ENCODE measurements around the gene SLC35A5.
"Not testable (repeated sequence)": the region's sequence is repeated elsewhere in the genome, so short reads cannot be mapped to it uniquely, and the experiment has no call there.

SLC35A5 gene, protein sequence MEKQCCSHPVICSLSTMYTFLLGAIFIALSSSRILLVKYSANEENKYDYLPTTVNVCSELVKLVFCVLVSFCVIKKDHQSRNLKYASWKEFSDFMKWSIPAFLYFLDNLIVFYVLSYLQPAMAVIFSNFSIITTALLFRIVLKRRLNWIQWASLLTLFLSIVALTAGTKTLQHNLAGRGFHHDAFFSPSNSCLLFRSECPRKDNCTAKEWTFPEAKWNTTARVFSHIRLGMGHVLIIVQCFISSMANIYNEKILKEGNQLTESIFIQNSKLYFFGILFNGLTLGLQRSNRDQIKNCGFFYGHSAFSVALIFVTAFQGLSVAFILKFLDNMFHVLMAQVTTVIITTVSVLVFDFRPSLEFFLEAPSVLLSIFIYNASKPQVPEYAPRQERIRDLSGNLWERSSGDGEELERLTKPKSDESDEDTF

DNA sequence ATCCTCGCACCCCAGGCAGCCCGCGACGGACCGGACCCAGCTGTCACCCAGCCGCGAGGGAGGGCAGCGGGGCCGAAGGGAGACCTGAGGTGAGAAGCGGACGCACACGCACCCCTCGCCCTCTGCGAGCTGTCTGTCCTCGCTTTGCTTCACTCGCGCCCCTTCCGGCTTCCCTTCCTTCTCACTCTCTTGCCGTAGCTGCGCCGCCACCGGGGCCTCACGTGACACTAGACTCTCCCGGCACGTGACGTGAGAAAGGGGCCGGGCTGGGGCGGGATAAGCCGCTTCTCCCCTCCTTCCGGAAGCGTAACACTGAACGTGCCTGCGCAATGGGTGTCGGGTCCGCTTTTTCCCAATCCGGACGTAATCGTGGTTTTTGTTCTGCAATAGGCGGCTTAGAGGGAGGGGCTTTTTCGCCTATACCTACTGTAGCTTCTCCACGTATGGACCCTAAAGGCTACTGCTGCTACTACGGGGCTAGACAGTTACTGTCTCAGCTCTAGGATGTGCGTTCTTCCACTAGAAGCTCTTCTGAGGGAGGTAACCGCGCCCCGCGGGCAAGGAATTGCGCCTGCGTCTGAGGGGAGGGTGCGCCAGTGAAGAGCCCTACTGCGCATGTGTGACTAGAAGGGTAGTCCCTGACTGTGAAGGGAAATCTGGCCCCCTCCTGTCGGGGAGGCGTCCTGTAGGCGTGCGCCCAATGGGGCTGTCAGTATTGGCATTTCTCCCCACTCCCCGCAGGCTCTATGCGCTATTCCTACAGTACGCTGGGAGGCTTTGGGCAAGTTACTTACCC lies at the start of gene SLC35A5, which contains the start of gene ATG3:
TSS of gene SLC35A5 (plus strand) at position 312 of the 796 bp plus-strand sequence. CDS start 1,359 bp downstream, outside the sequence.
TSS of gene ATG3 (minus strand) at position 229 of the 796 bp plus-strand sequence. CDS start 434 bp downstream, outside the sequence.
- peaks cover 53% of the 10 kb centered on the region for H3K79me2 ChIP-seq (ENCODE audit: low read length)

DNA sequence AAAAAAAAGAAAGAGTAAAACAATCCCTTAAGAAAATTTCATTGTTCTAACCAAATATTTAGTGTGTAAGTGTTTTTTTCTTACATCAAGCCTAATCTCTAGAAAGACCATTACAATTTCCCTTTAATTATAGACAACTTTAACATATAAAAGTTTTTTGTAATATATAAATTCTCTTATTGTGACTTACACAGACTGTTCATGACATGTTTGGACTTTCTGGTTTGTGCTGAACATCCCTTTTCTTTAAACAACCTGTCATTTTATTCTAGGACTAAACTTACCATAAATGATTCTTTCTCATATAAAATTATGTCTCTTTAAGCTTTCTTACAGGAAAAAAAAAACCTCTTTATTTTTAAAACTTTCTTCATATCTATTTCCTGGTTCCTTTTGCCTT lies 49.5 kb upstream of the SLC35A5 start:
- H3K27me3 ChIP-seq (replicated peaks; ENCODE audit: insufficient read depth, low read length), result no peaks in the 10 kb centered on the region
- no peak overlapping the region for H3K9ac ChIP-seq (ENCODE audit: low read length)

More for the DNA sequence above, at the start of gene SLC35A5, which contains the start of gene ATG3:
- Histone ChIP-seq H3F3A (ENCODE audit: insufficient read depth, low read length) (peaks cover 17% of the 10 kb centered on the region), H3K4me3 (ENCODE audit: low read length) (peak within 1 kb of the TSS; percentile 98), H3K36me3 (replicated peaks; ENCODE audit: insufficient read depth, low read length) (no peaks in the 10 kb centered on the region; the same call in 1 of the 2 replicates), H3K9me2 (replicated peaks; ENCODE audit: insufficient read depth, low read length) (no peaks in the 10 kb centered on the region), H3K9ac (ENCODE audit: low read length) (peak within 1 kb of the TSS; percentile 89), H4K20me1 (ENCODE audit: insufficient read depth, low read length) (no peaks in the 10 kb centered on the region), H3K4me1 (ENCODE audit: low read length) (peaks cover 19% of the 10 kb centered on the region), H3K27me3 (replicated peaks; ENCODE audit: insufficient read depth, low read length) (no peaks in the 10 kb centered on the region), H3K4me2 (ENCODE audit: low read depth, low read length) (peak within 1 kb of the TSS; percentile 77), H3K27ac (ENCODE audit: low read length) (peak within 1 kb of the TSS; percentile 83), H3K9me3 (replicated peaks; ENCODE audit: insufficient read depth, low read length) (no peaks in the 10 kb centered on the region), H2AFZ (ENCODE audit: low read length) (peak within 1 kb of the TSS; percentile 78)
- peak; percentile 98 for DNase-seq
- no peak for TF ChIP-seq EZH2 (optimal IDR thresholded peaks at IDR 0.05; ENCODE audit: low read depth, low read length)
- no peak for TF ChIP-seq EZH2phosphoT487 (IDR thresholded peaks at IDR 0.05; ENCODE audit: low read length)
- TF ChIP-seq, protein P1, sequence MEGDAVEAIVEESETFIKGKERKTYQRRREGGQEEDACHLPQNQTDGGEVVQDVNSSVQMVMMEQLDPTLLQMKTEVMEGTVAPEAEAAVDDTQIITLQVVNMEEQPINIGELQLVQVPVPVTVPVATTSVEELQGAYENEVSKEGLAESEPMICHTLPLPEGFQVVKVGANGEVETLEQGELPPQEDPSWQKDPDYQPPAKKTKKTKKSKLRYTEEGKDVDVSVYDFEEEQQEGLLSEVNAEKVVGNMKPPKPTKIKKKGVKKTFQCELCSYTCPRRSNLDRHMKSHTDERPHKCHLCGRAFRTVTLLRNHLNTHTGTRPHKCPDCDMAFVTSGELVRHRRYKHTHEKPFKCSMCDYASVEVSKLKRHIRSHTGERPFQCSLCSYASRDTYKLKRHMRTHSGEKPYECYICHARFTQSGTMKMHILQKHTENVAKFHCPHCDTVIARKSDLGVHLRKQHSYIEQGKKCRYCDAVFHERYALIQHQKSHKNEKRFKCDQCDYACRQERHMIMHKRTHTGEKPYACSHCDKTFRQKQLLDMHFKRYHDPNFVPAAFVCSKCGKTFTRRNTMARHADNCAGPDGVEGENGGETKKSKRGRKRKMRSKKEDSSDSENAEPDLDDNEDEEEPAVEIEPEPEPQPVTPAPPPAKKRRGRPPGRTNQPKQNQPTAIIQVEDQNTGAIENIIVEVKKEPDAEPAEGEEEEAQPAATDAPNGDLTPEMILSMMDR (IDR thresholded peaks at IDR 0.05; ENCODE audit: low read length), result no peak

DNA sequence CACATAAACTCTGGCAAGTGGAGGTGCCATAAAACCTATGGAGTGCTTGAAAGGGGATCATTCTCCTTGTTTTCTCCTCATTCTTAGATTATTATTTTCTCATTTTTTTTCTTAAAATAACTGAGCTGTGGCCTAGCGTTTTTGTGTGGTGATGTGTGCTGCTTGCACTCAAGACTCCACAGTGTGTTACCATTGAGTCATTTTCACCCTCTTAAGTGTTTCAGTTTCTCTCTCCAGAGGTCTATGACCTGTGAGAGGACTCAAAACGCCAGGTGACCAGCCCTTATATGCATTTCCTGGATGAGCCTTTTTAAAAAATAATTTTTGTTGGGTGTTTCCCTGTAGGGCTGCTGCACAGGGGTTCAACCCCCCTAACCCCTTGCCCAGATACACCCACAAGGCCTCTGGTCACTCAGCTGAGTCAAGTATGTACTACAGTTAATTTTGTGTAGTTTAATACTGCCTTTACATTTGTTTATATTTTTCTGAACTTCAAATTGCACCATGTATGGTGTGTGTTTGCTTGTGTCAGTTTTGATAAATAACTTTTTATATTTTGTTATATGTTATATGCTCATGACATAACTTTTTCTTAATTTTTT lies 47.2 kb upstream of the SLC35A5 start:
- Histone ChIP-seq H3K27me3 (replicated peaks; ENCODE audit: insufficient read depth, low read length) (no peaks in the 10 kb centered on the region), H2AFZ (ENCODE audit: low read length) (peak overlapping the region; percentile 10), H3K4me2 (ENCODE audit: low read depth, low read length) (peak overlapping the region; percentile 54), H3K79me2 (ENCODE audit: low read length) (no peaks in the 10 kb centered on the region), H3K9me3 (replicated peaks; ENCODE audit: insufficient read depth, low read length) (no peaks in the 10 kb centered on the region), H3K36me3 (replicated peaks; ENCODE audit: insufficient read depth, low read length) (no peaks in the 10 kb centered on the region), H3K4me3 (ENCODE audit: low read length) (peak overlapping the region; percentile 4; the same call in 1 of the 2 replicates), H3K4me1 (ENCODE audit: low read length) (peaks cover 18% of the 10 kb centered on the region), H3K27ac (ENCODE audit: low read length) (peak overlapping the region; percentile 84), H4K20me1 (ENCODE audit: insufficient read depth, low read length) (no peaks in the 10 kb centered on the region), H3K9me2 (replicated peaks; ENCODE audit: insufficient read depth, low read length) (no peaks in the 10 kb centered on the region), H3F3A (ENCODE audit: insufficient read depth, low read length) (peaks cover 16% of the 10 kb centered on the region), H3K9ac (ENCODE audit: low read length) (peak overlapping the region; percentile 29; the same call in 1 of the 2 replicates)
- DNase-seq, result peak; percentile 92
- TF ChIP-seq, protein P1 (IDR thresholded peaks at IDR 0.05; ENCODE audit: low read length), result no peak
- TF ChIP-seq EZH2phosphoT487 (IDR thresholded peaks at IDR 0.05; ENCODE audit: low read length) (no peak), EZH2 (optimal IDR thresholded peaks at IDR 0.05; ENCODE audit: low read depth, low read length) (no peak)

More for the DNA sequence above, 49.5 kb upstream of the SLC35A5 start:
- Histone ChIP-seq H3F3A (ENCODE audit: insufficient read depth, low read length) (peaks cover 16% of the 10 kb centered on the region), H3K4me1 (ENCODE audit: low read length) (peaks cover 18% of the 10 kb centered on the region), H3K9me3 (replicated peaks; ENCODE audit: insufficient read depth, low read length) (no peaks in the 10 kb centered on the region), H3K4me2 (ENCODE audit: low read depth, low read length) (no peak overlapping the region), H3K36me3 (replicated peaks; ENCODE audit: insufficient read depth, low read length) (no peaks in the 10 kb centered on the region), H3K9me2 (replicated peaks; ENCODE audit: insufficient read depth, low read length) (no peaks in the 10 kb centered on the region), H4K20me1 (ENCODE audit: insufficient read depth, low read length) (no peaks in the 10 kb centered on the region), H3K27ac (ENCODE audit: low read length) (no peak overlapping the region), H3K4me3 (ENCODE audit: low read length) (no peak overlapping the region), H2AFZ (ENCODE audit: low read length) (no peak overlapping the region), H3K79me2 (ENCODE audit: low read length) (no peaks in the 10 kb centered on the region)
- no peak for DNase-seq
- TF ChIP-seq EZH2 (optimal IDR thresholded peaks at IDR 0.05; ENCODE audit: low read depth, low read length), result no peak
- TF ChIP-seq EZH2phosphoT487 (IDR thresholded peaks at IDR 0.05; ENCODE audit: low read length), result no peak
- TF ChIP-seq, protein P1 (IDR thresholded peaks at IDR 0.05; ENCODE audit: low read length), result no peak

DNA sequence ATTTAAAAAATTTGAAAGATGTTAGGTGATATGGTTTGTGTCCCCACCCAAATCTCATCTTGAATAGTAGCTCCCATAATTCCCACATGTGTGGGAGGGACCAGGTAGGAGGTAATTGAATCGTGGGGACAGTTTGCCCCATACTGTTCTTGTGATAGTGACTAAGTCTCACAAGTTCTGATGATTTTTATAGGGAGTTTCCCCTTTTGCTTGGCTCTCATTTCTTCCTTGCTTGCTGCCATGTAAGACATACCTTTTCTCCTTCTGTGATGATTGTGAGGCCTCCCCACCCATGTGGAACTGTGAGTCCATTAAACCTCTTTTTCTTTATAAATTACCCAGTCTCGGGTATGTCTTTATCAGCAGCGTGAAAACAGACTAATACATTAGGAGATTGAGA lies 42.9 kb upstream of the SLC35A5 start:
- H3K79me2 ChIP-seq (ENCODE audit: low read length), result not testable (repeated sequence)

More for the DNA sequence above, 42.9 kb upstream of the SLC35A5 start:
- not testable (repeated sequence) for H3K27me3 ChIP-seq (replicated peaks; ENCODE audit: insufficient read depth, low read length); H3K9ac ChIP-seq (ENCODE audit: low read length); DNase-seq; H3K27ac ChIP-seq (ENCODE audit: low read length); H3K9me2 ChIP-seq (replicated peaks; ENCODE audit: insufficient read depth, low read length); H3K4me3 ChIP-seq (ENCODE audit: low read length); H3K4me2 ChIP-seq (ENCODE audit: low read depth, low read length); H3K9me3 ChIP-seq (replicated peaks; ENCODE audit: insufficient read depth, low read length); H3F3A ChIP-seq (ENCODE audit: insufficient read depth, low read length); H2AFZ ChIP-seq (ENCODE audit: low read length); H4K20me1 ChIP-seq (ENCODE audit: insufficient read depth, low read length); H3K36me3 ChIP-seq (replicated peaks; ENCODE audit: insufficient read depth, low read length)
- peaks cover 11% of the 10 kb centered on the region for H3K4me1 ChIP-seq (ENCODE audit: low read length)
